ENCODE results near the gene B3GALT6.

GRCh38 chr1:1228596-1229321 lies 3.3 kb upstream of the B3GALT6 start:
- TF ChIP-seq, protein P1, sequence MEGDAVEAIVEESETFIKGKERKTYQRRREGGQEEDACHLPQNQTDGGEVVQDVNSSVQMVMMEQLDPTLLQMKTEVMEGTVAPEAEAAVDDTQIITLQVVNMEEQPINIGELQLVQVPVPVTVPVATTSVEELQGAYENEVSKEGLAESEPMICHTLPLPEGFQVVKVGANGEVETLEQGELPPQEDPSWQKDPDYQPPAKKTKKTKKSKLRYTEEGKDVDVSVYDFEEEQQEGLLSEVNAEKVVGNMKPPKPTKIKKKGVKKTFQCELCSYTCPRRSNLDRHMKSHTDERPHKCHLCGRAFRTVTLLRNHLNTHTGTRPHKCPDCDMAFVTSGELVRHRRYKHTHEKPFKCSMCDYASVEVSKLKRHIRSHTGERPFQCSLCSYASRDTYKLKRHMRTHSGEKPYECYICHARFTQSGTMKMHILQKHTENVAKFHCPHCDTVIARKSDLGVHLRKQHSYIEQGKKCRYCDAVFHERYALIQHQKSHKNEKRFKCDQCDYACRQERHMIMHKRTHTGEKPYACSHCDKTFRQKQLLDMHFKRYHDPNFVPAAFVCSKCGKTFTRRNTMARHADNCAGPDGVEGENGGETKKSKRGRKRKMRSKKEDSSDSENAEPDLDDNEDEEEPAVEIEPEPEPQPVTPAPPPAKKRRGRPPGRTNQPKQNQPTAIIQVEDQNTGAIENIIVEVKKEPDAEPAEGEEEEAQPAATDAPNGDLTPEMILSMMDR (IDR thresholded peaks at IDR 0.05), result no peak
- TF ChIP-seq POLR2A (IDR thresholded peaks at IDR 0.05) (no peak), POLR2AphosphoS5 (IDR thresholded peaks at IDR 0.05) (no peak)

Measured in gastroesophageal sphincter (tissue), 3 donors.